ENCODE measurements around the gene UVSSA.

GRCh38 chr4:1382776-1383727, 36.0 kb downstream of the UVSSA start:
- TF ChIP-seq, protein P1, sequence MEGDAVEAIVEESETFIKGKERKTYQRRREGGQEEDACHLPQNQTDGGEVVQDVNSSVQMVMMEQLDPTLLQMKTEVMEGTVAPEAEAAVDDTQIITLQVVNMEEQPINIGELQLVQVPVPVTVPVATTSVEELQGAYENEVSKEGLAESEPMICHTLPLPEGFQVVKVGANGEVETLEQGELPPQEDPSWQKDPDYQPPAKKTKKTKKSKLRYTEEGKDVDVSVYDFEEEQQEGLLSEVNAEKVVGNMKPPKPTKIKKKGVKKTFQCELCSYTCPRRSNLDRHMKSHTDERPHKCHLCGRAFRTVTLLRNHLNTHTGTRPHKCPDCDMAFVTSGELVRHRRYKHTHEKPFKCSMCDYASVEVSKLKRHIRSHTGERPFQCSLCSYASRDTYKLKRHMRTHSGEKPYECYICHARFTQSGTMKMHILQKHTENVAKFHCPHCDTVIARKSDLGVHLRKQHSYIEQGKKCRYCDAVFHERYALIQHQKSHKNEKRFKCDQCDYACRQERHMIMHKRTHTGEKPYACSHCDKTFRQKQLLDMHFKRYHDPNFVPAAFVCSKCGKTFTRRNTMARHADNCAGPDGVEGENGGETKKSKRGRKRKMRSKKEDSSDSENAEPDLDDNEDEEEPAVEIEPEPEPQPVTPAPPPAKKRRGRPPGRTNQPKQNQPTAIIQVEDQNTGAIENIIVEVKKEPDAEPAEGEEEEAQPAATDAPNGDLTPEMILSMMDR (IDR thresholded peaks at IDR 0.05), result no peak
- TF ChIP-seq POLR2A (IDR thresholded peaks at IDR 0.05), result no peak
- TF ChIP-seq EP300 (IDR thresholded peaks at IDR 0.05; ENCODE audit: low read depth), result no peak
- no peak for TF ChIP-seq POLR2AphosphoS5 (IDR thresholded peaks at IDR 0.05)
